Astrocyte of the spinal cord (primary cell): ENCODE results near the gene IGFLR1.

Experiments
- DNase-seq: peaks from one replicate; pipeline ENCODE4 v3.0.0; 2011; ENCODE audit warnings: low read depth, low spot score
- H3K4me3 ChIP-seq: 2 replicates; pipeline ENCODE4 v1.5.1; 2011; ENCODE audit warnings: low read depth, mild to moderate bottlenecking, low read length, moderate library complexity
- CTCF ChIP-seq: IDR thresholded peaks from 2 replicates; pipeline ENCODE4 v1.5.1; 2012; ENCODE audit warnings: low read depth, mild to moderate bottlenecking, low read length, inconsistent platforms
- in situ Hi-C: cut with HindIII; loops from 2 replicates; pipeline ENCODE4 v1.10.0; 2017; ENCODE audit warnings: low sequenced_read_pairs

The IGFLR1 gene

GRCh38 chr19:35744430-35745327 lies 2.4 kb upstream of the IGFLR1 start:
- peak; percentile 97 for DNase-seq
- peak; percentile 55 for TF ChIP-seq CTCF
- in situ Hi-C loops = no loop called here
- peak overlapping the region; percentile 97 for H3K4me3 ChIP-seq

GRCh38 chr19:35743640-35744429 lies 1.6 kb upstream of the IGFLR1 start:
- in situ Hi-C loops = no loop called here
- no peak for DNase-seq
- no peak overlapping the region for H3K4me3 ChIP-seq
- no peak for TF ChIP-seq CTCF

- TF ChIP-seq CTCF = no peak
- DNase-seq = no peak
- H3K4me3 ChIP-seq = peak overlapping the region; percentile 57
- in situ Hi-C loops = no loop called here
Observed at GRCh38 chr19:35741203-35741515, 1.1 kb downstream of the IGFLR1 start.

GRCh38 chr19:35740423-35741202 lies 1.6 kb downstream of the IGFLR1 start:
- H3K4me3 ChIP-seq = peak overlapping the region; percentile 57
- in situ Hi-C loops = no loop called here
- DNase-seq = peak; percentile 97
- TF ChIP-seq CTCF = peak; percentile 21

- H3K4me3 ChIP-seq = peak overlapping the region; percentile 57
- no peak for TF ChIP-seq CTCF
- DNase-seq = no peak
- in situ Hi-C loops = no loop called here
Observed at GRCh38 chr19:35740108-35740422, 2.2 kb downstream of the IGFLR1 start.
